SK-N-SH (cell line): ENCODE data around the gene SLC8A1. TPM values are rescaled to one million over a fixed set of nuclear protein-coding genes. Genes with fewer than 3 reads are reported as not detected.
A peak's percentile ranks its signal among the peaks of the same experiment; 100 is the strongest.

Source experiments
- CTCF ChIA-PET: fragments of 300-600, 350-600 bp; formaldehyde crosslinking; extraction: SDS; loops from one replicate; lab custom pipeline; 2021; lab: Yijun Ruan, JAX
- POLR2A ChIA-PET: fragments of 350-600 bp; sonication (Branson Sonifier 250); formaldehyde crosslinking; extraction: SDS; loops from one replicate; lab custom pipeline; 2020; ENCODE audit warnings: antibody characterized with exemption, inconsistent platforms; lab: Yijun Ruan, JAX
- DNase-seq: peaks from one replicate; pipeline ENCODE4 v3.0.0; 2012
- H2AFZ ChIP-seq: fragments of 200-600 bp; sonication (generic); 2 replicates; pipeline ENCODE4 v1.8.1; 2016; ENCODE audit warnings: antibody characterized with exemption, mild to moderate bottlenecking, low read depth
- H3F3A ChIP-seq: fragments of 200-600 bp; sonication (generic); replicated peaks from 2 replicates; pipeline ENCODE3; 2016; ENCODE audit warnings: antibody characterized with exemption, mild to moderate bottlenecking; ENCODE audit not compliant: insufficient read depth
- H3K27ac ChIP-seq, 2 experiments: fragments of 200-500 bp in 1 of 2; fragments of 200-600 bp in 1 of 2; sonication (Bioruptor generic) in 1 of 2; sonication (generic), shearing (Covaris generic) in 1 of 2; 2 replicates each; pipeline versions ENCODE4 v1.5.1 to v1.6.1; 2014 to 2016; ENCODE audit warnings: low read depth in 2 of 2, inconsistent platforms in 1 of 2, low read length in 1 of 2, mild to moderate bottlenecking in 1 of 2, mixed read lengths in 1 of 2
- H3K27me3 ChIP-seq: fragments of 200-600 bp; sonication (generic), shearing (Covaris generic); 2 replicates; pipeline ENCODE4 v1.6.1; 2016; ENCODE audit warnings: mixed run types; ENCODE audit not compliant: insufficient read depth
- H3K36me3 ChIP-seq, 2 experiments: fragments of 200-500 bp in 1 of 2; fragments of 200-600 bp in 1 of 2; sonication (Bioruptor generic) in 1 of 2; sonication (generic) in 1 of 2; replicated peaks in 1 of 2; 2 replicates each; pipeline versions ENCODE3 to v1.5.1; 2014 to 2016; ENCODE audit warnings: low read length in 1 of 2, mild to moderate bottlenecking in 1 of 2; ENCODE audit not compliant: insufficient read depth in 2 of 2, control insufficient read depth in 1 of 2
- H3K4me1 ChIP-seq, 2 experiments: fragments of 200-500 bp in 1 of 2; fragments of 200-600 bp in 1 of 2; sonication (Bioruptor generic) in 1 of 2; sonication (generic), shearing (Covaris generic) in 1 of 2; 2 replicates each; pipeline versions ENCODE4 v1.5.1 to v1.6.1; 2014 to 2016; ENCODE audit warnings: low read depth in 1 of 2, low read length in 1 of 2, mixed run types in 1 of 2; ENCODE audit not compliant: insufficient read depth in 2 of 2, control insufficient read depth in 1 of 2
- H3K4me2 ChIP-seq: fragments of 200-600 bp; sonication (generic), shearing (Covaris generic); 2 replicates; pipeline ENCODE4 v1.6.1; 2017; ENCODE audit warnings: mixed run types
- H3K4me3 ChIP-seq, 2 experiments: fragments of 200-500 bp in 1 of 2; fragments of 200-600 bp in 1 of 2; sonication (Bioruptor generic) in 1 of 2; sonication (generic), shearing (Covaris generic) in 1 of 2; 2 replicates each; pipeline versions ENCODE4 v1.5.1 to v1.8.1; 2014 to 2016; ENCODE audit warnings: low read depth in 2 of 2, inconsistent platforms in 1 of 2, low read length in 1 of 2, mild to moderate bottlenecking in 1 of 2, mixed read lengths in 1 of 2, moderate library complexity in 1 of 2
- H3K79me2 ChIP-seq: fragments of 200-600 bp; sonication (generic); 2 replicates; pipeline ENCODE4 v1.8.1; 2017; ENCODE audit warnings: mild to moderate bottlenecking; ENCODE audit not compliant: insufficient read depth
- H3K9ac ChIP-seq: fragments of 200-600 bp; sonication (generic); 2 replicates; pipeline ENCODE4 v1.6.1; 2017; ENCODE audit warnings: mixed run types
- H3K9me2 ChIP-seq: fragments of 200-600 bp; sonication (generic); 2 replicates; pipeline ENCODE4 v1.6.1; 2017; ENCODE audit warnings: mixed run types
- H3K9me3 ChIP-seq: fragments of 200-600 bp; sonication (generic); 2 replicates; pipeline ENCODE4 v1.6.1; 2017; ENCODE audit warnings: mixed run types, mild to moderate bottlenecking, moderate library complexity
- H4K20me1 ChIP-seq: fragments of 200-600 bp; sonication (generic); 2 replicates; pipeline ENCODE4 v1.6.1; 2017; ENCODE audit warnings: mild to moderate bottlenecking, mixed run types; ENCODE audit not compliant: insufficient read depth
- FOSL2 ChIP-seq: IDR thresholded peaks from 2 replicates; pipeline ENCODE4 v1.4.0; 2012; ENCODE audit warnings: low read depth, mild to moderate bottlenecking, moderate library complexity, borderline replicate concordance
- GABPA ChIP-seq: IDR thresholded peaks from 2 replicates; pipeline ENCODE4 v1.4.0; 2012; ENCODE audit warnings: low read depth, mild to moderate bottlenecking
- RFX5 ChIP-seq: IDR thresholded peaks from 2 replicates; pipeline ENCODE4 v1.6.1; 2012; ENCODE audit warnings: mild to moderate bottlenecking, improper control_type of control experiment, low read length
- RXRA ChIP-seq: IDR thresholded peaks from 2 replicates; pipeline ENCODE4 v1.4.0; 2012; ENCODE audit warnings: low read depth, mild to moderate bottlenecking, borderline replicate concordance
- SMC3 ChIP-seq: IDR thresholded peaks from 2 replicates; pipeline ENCODE4 v1.6.1; 2012; ENCODE audit warnings: low read depth, low read length, improper control_type of control experiment
- TEAD4 ChIP-seq: IDR thresholded peaks from 2 replicates; pipeline ENCODE4 v1.4.0; 2012; ENCODE audit warnings: mild to moderate bottlenecking, borderline replicate concordance; ENCODE audit not compliant: insufficient read depth
- WGBS: methylation state at CpG from one replicate; pipeline ENCODE4 v1.1.6; 2017; ENCODE audit warnings: low lambda C conversion rate; 5-methylcytosine and 5-hydroxymethylcytosine counted together
- polyA plus RNA-seq, 3 experiments: library from polyadenylated mRNA; depleted of rRNA; stranded (reverse); fragments of >200 nt; gene quantifications; 2 replicates each; pipeline ENCODE4 v1.2.3, GENCODE V29; 2012
- TF ChIP-seq, protein P1 (sequence below): IDR thresholded peaks from 2 replicates; pipeline ENCODE4; 2012
- TF ChIP-seq, protein P2 (sequence below): IDR thresholded peaks from 2 replicates; pipeline ENCODE4 v1.6.1; 2012; ENCODE audit warnings: mild to moderate bottlenecking, low read depth, low read length, moderate library complexity

The SLC8A1 gene
- polyA plus RNA-seq, 1 of the 3 experiments (the other 2 are of a cell fraction) = 3.2 TPM

DNA sequence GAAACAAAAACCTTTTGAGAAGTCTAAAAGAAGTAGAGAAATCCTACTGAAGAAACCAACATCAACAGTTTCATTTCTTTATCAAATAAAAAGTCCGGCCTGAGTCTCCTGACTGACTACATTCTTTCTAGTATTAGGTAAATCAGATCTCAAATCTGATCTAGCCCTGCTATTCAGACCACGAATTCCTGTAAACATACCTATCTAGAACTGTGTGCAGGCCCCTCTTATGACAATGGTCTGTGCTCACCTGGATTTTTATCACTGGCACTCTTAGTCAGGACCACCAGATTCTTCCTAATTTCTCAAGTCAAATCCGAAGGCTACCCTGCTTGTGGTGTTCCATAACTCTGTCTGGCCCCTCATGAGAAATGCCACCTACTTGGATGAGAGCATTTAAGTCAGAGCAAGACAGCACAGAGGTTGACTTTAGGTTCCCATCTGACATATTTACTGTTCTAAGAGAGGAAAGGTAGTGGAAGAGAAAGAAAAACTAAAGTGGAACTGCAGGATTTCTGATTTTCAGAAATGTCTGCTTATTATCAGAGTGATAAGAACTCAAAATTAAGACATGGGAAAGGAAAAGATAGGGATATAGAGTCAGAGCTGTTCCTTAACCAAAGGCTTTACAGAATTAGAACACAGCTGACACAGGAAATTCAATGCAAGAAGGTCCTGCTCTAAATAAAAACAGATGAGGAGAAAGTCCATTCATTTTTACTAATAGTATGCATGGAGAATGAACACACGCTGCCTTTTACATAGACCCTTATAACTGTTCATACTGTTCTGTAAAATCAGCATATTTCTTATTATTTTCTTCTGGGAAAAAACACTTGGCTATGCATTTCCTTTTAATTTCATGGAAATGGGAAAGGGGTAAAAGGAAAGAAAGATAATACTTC lies 56.5 kb downstream of the SLC8A1 start (continued):
- TF ChIP-seq, protein P1, sequence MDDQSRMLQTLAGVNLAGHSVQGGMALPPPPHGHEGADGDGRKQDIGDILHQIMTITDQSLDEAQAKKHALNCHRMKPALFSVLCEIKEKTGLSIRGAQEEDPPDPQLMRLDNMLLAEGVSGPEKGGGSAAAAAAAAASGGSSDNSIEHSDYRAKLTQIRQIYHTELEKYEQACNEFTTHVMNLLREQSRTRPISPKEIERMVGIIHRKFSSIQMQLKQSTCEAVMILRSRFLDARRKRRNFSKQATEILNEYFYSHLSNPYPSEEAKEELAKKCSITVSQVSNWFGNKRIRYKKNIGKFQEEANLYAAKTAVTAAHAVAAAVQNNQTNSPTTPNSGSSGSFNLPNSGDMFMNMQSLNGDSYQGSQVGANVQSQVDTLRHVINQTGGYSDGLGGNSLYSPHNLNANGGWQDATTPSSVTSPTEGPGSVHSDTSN = no peak

DNA sequence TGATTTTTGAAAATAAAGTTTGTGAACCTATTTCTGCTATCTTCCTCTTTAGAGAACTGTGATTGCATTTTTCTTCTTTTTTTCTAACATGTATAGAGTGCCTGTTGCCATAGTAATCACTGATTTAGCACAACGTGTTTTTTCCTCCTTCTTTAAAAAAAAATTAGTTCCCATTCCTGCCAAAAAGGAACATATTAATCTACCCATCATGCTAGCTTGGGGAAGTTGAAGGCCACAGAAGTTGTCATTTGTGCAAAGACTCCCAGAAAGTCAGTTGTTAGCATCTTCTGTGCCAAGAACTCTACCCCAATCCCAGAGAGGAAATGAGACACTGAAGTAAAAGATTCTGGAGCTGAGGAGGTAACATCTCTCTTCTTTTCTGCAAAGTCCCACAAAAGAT lies 57.3 kb downstream of the SLC8A1 start:
- peak overlapping the region; percentile 57 for H3K4me2 ChIP-seq
- H3K9me3 ChIP-seq = no peaks in the 10 kb centered on the region
- ChIA-PET POLR2A (no interaction called here), CTCF (no interaction called here)
- H3K79me2 ChIP-seq = no peaks in the 10 kb centered on the region; the same call in 1 of the 2 replicates
- 57% methylated on average over 1 of the region's 1 CpG for WGBS
- peak overlapping the region; percentile 53 to 55; a peak in 3 of 4 replicates for H3K27ac ChIP-seq
- peaks cover 8 to 10% of the 10 kb centered on the region in 2 experiments for H3K4me1 ChIP-seq
- H2AFZ ChIP-seq = peak overlapping the region; percentile 43; the same call in 1 of the 2 replicates
- no peaks in the 10 kb centered on the region for H3K36me3 ChIP-seq
- TF ChIP-seq, protein P2, sequence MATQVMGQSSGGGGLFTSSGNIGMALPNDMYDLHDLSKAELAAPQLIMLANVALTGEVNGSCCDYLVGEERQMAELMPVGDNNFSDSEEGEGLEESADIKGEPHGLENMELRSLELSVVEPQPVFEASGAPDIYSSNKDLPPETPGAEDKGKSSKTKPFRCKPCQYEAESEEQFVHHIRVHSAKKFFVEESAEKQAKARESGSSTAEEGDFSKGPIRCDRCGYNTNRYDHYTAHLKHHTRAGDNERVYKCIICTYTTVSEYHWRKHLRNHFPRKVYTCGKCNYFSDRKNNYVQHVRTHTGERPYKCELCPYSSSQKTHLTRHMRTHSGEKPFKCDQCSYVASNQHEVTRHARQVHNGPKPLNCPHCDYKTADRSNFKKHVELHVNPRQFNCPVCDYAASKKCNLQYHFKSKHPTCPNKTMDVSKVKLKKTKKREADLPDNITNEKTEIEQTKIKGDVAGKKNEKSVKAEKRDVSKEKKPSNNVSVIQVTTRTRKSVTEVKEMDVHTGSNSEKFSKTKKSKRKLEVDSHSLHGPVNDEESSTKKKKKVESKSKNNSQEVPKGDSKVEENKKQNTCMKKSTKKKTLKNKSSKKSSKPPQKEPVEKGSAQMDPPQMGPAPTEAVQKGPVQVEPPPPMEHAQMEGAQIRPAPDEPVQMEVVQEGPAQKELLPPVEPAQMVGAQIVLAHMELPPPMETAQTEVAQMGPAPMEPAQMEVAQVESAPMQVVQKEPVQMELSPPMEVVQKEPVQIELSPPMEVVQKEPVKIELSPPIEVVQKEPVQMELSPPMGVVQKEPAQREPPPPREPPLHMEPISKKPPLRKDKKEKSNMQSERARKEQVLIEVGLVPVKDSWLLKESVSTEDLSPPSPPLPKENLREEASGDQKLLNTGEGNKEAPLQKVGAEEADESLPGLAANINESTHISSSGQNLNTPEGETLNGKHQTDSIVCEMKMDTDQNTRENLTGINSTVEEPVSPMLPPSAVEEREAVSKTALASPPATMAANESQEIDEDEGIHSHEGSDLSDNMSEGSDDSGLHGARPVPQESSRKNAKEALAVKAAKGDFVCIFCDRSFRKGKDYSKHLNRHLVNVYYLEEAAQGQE = no peak
- TF ChIP-seq GABPA (no peak), SMC3 (no peak), FOSL2 (no peak)
- peak overlapping the region; percentile 6; the same call in 1 of the 2 replicates for H3K9ac ChIP-seq
- H3K9me2 ChIP-seq = 0 out of 2 replicates have a peak, but pooled peaks cover 4% of the 10 kb centered on the region
- no peak overlapping the region for H3K4me3 ChIP-seq
- H4K20me1 ChIP-seq = no peaks in the 10 kb centered on the region
- H3F3A ChIP-seq = no peaks in the 10 kb centered on the region
- H3K27me3 ChIP-seq = no peaks in the 10 kb centered on the region
- DNase-seq = no peak

DNA sequence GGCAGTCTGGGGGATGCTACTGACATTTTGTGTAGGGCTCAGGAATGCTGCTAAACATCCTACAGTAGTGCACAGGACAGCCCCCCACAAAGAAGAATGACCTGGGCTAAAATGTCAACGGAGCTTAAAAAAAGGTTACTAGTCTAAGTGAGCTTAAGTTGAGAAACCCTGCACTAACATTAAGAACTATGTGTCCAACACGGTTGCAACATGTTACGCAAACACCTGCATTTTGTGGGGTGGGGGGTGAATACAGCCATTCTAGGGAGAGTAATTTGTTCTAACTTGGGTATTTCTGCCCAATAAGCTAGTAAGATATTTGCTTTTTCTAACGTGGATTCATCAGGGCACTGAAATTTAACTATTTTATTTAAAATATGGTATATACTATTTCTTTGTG lies 57.9 kb downstream of the SLC8A1 start:
- no peak overlapping the region for H3K27ac ChIP-seq
- 79% methylated on average over 4 of the region's 4 CpGs for WGBS
- CTCF ChIA-PET = interaction anchor here (0.9 to 1.5 kb wide), 2 partner anchors 9 to 54 kb away, joined by 3 to 4 read pairs; no protein-coding TSS in a partner anchor
- no peak for TF ChIP-seq RXRA
- TF ChIP-seq RFX5 = no peak
- no peak for TF ChIP-seq TEAD4
- TF ChIP-seq SMC3 = no peak
- no peaks in the 10 kb centered on the region for H3K36me3 ChIP-seq
- H3K79me2 ChIP-seq = no peaks in the 10 kb centered on the region; the same call in 1 of the 2 replicates
- H3F3A ChIP-seq = no peaks in the 10 kb centered on the region
- H3K4me2 ChIP-seq = no peak overlapping the region
- no peaks in the 10 kb centered on the region for H4K20me1 ChIP-seq
- POLR2A ChIA-PET = interaction anchor here (0.6 kb wide), 1 partner anchor 187 kb away, joined by 3 read pairs; no protein-coding TSS in a partner anchor
- DNase-seq = no peak
- peaks cover 8 to 10% of the 10 kb centered on the region in 2 experiments for H3K4me1 ChIP-seq
- H2AFZ ChIP-seq = no peak overlapping the region
- no peak overlapping the region for H3K4me3 ChIP-seq
- 0 out of 2 replicates have a peak, but pooled peaks cover 4% of the 10 kb centered on the region for H3K9me2 ChIP-seq
- H3K9me3 ChIP-seq = no peaks in the 10 kb centered on the region
- no peaks in the 10 kb centered on the region for H3K27me3 ChIP-seq
- no peak overlapping the region for H3K9ac ChIP-seq
